HG03575 (cell line): ENCODE measurements around the gene CLPSL1.
"Not testable (repeated sequence)": the region's sequence is repeated elsewhere in the genome, so short reads cannot be mapped to it uniquely, and the experiment has no call there.

ENCODE experiments used
- ATAC-seq: cut with Tn5 transposase; IDR thresholded peaks from one replicate; pipeline ENCODE4 v1.9.1; 2021; ENCODE audit not compliant: unreplicated experiment, insufficient number of reproducible peaks, low FRiP score; ENCODE audit errors: extremely low read depth

CLPSL1 gene, protein sequence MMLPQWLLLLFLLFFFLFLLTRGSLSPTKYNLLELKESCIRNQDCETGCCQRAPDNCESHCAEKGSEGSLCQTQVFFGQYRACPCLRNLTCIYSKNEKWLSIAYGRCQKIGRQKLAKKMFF

DNA sequence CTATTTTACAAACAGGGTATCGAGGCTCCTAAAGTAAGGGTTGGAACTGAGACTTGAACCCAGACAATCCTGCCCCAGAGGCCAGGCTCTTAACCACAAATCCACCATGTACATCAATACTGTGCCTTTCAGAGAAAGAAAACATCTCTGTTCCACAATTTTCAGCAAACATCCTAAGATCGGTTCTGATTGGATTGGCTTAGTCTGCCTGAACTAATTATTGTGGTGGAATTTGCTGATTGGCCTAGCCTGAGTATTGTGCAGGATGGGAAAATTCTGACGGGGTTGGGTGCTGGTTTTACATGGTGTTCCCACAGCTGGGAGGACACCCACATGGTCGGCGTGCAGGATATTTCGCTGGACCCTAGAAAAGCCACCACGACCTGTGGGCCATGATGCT, at the start of gene CLPSL1:
Gene CLPSL1, plus strand, starts transcription at position 301 of the 400 bp plus-strand sequence. Its CDS starts 92 bp downstream, at position 393.
- no peak for ATAC-seq

DNA sequence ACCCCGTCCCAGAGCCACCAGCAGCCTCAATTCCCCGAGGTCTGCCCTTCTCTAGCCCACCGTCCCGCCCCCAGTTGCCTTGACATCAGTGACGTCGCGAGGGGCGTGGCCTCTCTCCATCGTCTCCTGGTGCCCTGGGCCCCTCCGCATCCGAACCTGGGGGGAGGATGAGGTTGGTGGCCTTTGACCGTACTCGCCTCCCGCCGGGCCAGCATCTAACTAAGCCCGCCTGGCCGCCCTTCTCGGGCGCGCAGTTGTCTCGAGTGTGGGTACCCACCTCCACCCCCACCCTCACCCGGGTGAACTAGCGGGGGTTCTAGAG, 49.4 kb upstream of the CLPSL1 start:
- no peak for ATAC-seq

GRCh38 chr6:35731736-35732532, 48.9 kb upstream of the CLPSL1 start:
- no peak for ATAC-seq

DNA sequence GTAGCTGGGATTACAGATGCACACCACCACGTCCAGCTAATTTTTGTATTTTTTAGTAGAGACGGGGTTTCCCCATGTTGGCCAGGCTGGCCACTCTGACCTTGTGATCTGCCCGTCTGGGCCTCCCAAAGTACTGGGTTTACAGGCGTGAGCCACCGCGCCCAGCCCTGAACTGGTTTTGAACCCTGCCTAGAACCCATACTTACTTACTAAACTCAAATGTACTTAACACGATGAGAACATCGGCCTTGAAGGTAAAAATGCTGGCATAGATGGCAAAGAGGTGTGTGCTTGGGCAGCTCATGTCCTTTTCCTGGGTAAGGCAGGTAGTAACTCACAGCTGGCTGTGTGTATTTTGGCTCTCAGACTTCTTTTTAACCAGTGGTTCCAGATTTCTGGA, 47.2 kb upstream of the CLPSL1 start:
- ATAC-seq: no peak

DNA sequence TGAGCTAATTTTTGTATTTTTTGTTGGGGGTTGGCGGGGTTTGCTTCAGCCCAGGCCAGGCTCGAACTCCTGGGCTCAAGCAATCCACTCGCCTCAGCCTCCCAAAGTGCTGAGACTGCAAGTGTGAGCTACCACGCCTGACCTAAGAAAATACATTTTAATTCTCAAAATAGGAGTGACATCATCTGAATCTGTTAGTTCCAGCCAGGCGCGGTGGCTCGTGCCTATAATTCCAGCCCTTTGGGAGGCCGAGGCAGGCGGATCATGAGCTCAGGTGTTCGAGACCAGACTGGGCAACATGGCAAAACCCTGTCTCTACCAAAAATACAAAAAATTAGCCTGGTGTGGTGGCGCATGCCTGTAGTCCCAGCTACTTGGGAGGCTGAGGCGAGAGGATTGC, 46.5 kb upstream of the CLPSL1 start:
- ATAC-seq: not testable (repeated sequence)

GRCh38 chr6:35735452-35735851, 45.4 kb upstream of the CLPSL1 start:
- ATAC-seq: no peak

DNA sequence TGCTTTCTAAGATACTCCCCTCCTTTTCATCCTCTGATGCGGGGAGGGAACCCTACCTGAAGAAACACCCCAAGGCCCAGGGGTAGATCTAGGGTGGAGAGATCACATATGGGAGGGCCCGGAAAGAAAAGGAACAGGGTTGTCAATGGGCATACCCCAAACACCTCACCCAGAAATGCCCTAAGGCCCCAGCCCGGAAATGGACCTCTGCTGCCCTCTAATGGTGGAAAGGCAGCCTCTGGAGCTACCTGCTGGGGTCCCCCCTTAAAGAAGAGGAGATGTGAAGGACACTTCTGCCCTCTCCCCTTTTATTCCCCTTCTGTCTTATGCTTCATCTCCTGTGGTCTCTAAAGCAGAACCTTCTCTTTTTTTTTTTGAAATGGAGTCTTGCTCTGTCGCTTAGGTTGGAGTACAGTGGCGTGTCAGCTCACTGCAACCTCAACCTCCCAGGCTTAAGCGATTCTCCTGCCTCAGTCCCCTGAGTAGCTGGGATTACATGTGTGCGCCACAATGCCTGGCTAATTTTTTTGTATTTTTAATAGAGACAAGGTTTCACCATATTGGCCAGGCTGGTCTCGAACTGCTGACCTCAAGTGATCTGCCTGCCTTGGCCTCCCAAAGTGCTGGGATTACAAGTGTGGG, 44.4 kb upstream of the CLPSL1 start:
- no peak for ATAC-seq

DNA sequence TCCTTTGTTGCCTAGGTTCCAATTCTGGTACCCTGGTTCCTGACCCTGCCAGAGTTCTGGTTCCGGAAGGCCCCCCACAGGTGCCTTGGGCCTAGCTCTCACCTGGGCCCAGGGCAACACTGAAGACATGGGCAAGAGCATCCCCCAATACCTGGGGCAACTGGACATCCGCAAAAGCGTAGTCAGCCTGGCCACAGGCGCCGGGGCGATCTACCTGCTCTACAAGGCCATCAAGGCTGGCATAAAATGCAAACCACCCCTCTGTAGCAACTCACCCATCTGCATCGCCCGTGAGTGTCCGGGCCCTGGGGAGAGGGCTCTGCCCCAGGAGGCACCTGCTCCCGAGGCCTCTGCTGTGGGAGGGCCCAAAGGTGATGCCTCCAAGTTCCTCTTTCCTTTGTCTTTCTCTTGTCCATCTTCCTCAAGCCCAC, 43.8 kb upstream of the CLPSL1 start, which contains the start of gene ARMC12:
Gene ARMC12, plus strand, starts transcription at position 51 of the 431 bp plus-strand sequence. Its CDS starts 77 bp downstream, at position 128.
- ATAC-seq: no peak

- ATAC-seq: no peak
Measured at GRCh38 chr6:35737413-35738211, 43.2 kb upstream of the CLPSL1 start.

GRCh38 chr6:35739645-35740524, 40.9 kb upstream of the CLPSL1 start:
- ATAC-seq: no peak

GRCh38 chr6:35742842-35743241, 38.0 kb upstream of the CLPSL1 start:
- ATAC-seq: no peak

GRCh38 chr6:35745509-35745908, 35.3 kb upstream of the CLPSL1 start:
- no peak for ATAC-seq

DNA sequence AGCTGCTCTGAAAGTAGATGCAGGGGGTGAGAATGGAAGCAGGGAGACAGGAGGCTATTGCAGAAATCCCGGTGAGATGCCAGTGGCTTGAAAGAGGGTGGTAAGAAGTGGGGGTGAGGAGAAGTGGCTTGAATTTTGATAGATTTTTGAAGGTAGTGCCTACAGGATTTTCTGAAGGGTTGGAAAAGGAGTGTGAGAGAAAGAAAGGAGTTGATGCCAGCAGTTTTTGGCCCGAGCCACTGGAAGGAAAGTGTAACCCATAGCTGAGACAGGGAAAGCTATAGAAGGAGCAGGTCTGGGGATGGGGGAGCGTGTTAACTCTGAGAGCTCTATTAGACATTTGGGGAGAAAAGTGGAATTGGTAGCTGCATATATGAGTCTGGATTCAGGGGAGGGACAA, 34.3 kb upstream of the CLPSL1 start:
- no peak for ATAC-seq

GRCh38 chr6:35747877-35748276, 32.9 kb upstream of the CLPSL1 start:
- no peak for ATAC-seq

GRCh38 chr6:35750557-35750956, 30.3 kb upstream of the CLPSL1 start:
- ATAC-seq: no peak

GRCh38 chr6:35751594-35751993, 29.2 kb upstream of the CLPSL1 start:
- ATAC-seq: no peak

DNA sequence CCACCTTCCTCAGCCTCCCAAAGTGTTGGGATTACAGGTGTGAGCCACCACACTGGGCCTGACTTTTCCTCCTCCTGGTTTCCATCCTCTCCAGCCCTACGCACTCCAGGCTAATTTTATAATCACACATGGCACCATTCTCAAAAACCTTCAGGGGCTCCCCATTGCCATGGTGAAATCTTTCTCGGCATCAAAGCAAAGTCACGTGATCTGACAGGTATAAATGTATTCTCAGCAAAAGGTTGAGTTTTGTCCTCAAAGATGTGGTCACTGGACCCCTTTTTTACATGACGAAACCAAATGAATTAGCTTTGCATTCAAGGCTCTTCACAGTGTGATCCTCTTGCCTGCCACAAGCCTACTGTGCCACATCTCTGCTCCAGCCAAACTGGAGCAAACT, 28.5 kb upstream of the CLPSL1 start:
- ATAC-seq: no peak

GRCh38 chr6:35754452-35755277, 26.2 kb upstream of the CLPSL1 start:
- no peak for ATAC-seq
